CD4-positive, alpha-beta memory T cell (primary cell): ENCODE data around the gene AP1M1. TPM values are rescaled to one million over a fixed set of nuclear protein-coding genes. Genes with fewer than 3 reads are reported as not detected.
A peak's percentile ranks its signal among the peaks of the same experiment; 100 is the strongest.

Source experiments
- CTCF ChIA-PET: fragments of 350-600 bp; sonication (Branson Sonifier 250); formaldehyde crosslinking; loops from one replicate; lab custom pipeline; 2021; ENCODE audit warnings: inconsistent platforms; ENCODE audit not compliant: partially characterized antibody; lab: Charles Lee
- POLR2A ChIA-PET: fragments of 350-600 bp; sonication (Branson Sonifier 250); formaldehyde crosslinking; loops from one replicate; lab custom pipeline; 2021; ENCODE audit not compliant: partially characterized antibody; lab: Charles Lee
- DNase-seq, 5 donors: peaks; one replicate each; pipeline versions ENCODE4 v3.0.0 to v3.0.0-alpha.2; 2020 to 2022; ENCODE audit warnings: mixed read lengths in 1 of 5
- H3K27ac ChIP-seq: one replicate; pipeline ENCODE4 v1.7.0; 2013; ENCODE audit warnings: low read depth, low read length
- H3K27me3 ChIP-seq: 2 replicates; pipeline ENCODE4 v1.7.0; 2013; ENCODE audit warnings: mild to moderate bottlenecking, low read length, moderate library complexity; ENCODE audit not compliant: insufficient read depth
- H3K36me3 ChIP-seq: 2 replicates; pipeline ENCODE4 v1.7.0; 2013; ENCODE audit warnings: mild to moderate bottlenecking, low read length, moderate library complexity; ENCODE audit not compliant: insufficient read depth
- H3K4me1 ChIP-seq: 2 replicates; pipeline ENCODE4 v1.7.0; 2013; ENCODE audit warnings: mild to moderate bottlenecking, low read length, moderate library complexity; ENCODE audit not compliant: insufficient read depth
- H3K4me3 ChIP-seq, 2 donors: one replicate each; pipeline ENCODE4 v1.7.0; 2013; ENCODE audit warnings: low read length in 2 of 2, mild to moderate bottlenecking in 1 of 2
- H3K9me3 ChIP-seq, 2 donors: one replicate each; pipeline ENCODE4 v1.7.0; 2013; ENCODE audit warnings: low read length in 2 of 2, control low read depth in 1 of 2; ENCODE audit not compliant: control insufficient read depth in 1 of 2
- H3K27ac Mint-ChIP-seq, 7 donors: one replicate each; pipeline ENCODE4 v1.8.0; 2020 to 2021; ENCODE audit warnings: mixed read lengths in 7 of 7, mild to moderate bottlenecking in 6 of 7, inconsistent platforms in 3 of 7, moderate library complexity in 3 of 7
- H3K27me3 Mint-ChIP-seq, 2 donors: one replicate each; pipeline ENCODE4 v1.8.0; 2020 to 2021; ENCODE audit warnings: mixed read lengths in 2 of 2
- H3K36me3 Mint-ChIP-seq, 2 donors: one replicate each; pipeline ENCODE4 v1.8.0; 2020 to 2021; ENCODE audit warnings: mixed read lengths in 2 of 2, inconsistent platforms in 1 of 2, mild to moderate bottlenecking in 1 of 2
- H3K4me1 Mint-ChIP-seq, 4 donors: one replicate each; pipeline ENCODE4 v1.8.0; 2020 to 2021; ENCODE audit warnings: mixed read lengths in 4 of 4, mild to moderate bottlenecking in 1 of 4
- H3K4me3 Mint-ChIP-seq, 8 donors: one replicate each; pipeline ENCODE4 v1.8.0; 2020 to 2021; ENCODE audit warnings: mixed read lengths in 8 of 8, mild to moderate bottlenecking in 7 of 8, moderate library complexity in 6 of 8, inconsistent platforms in 3 of 8
- H3K9me3 Mint-ChIP-seq, 8 donors: one replicate each; pipeline ENCODE4 v1.8.0; 2020 to 2021; ENCODE audit warnings: mixed read lengths in 8 of 8, mild to moderate bottlenecking in 5 of 8, inconsistent platforms in 3 of 8, moderate library complexity in 1 of 8
- intact Hi-C: fragments of 100-400 bp; cut with micrococcal nuclease; formaldehyde crosslinking; loops from one replicate; pipeline ENCODE4 v1.15.1; 2023
- polyA plus RNA-seq, 2 donors: library from polyadenylated mRNA; unstranded; fragments of 300-500 nt; fragmentation: Illumina TruSeq; gene quantifications; one replicate each; pipeline ENCODE4 v1.2.3, GENCODE V29; 2021
- total RNA-seq, 2 experiments: library from RNA; stranded (reverse); gene quantifications; one replicate each; pipeline ENCODE4 v1.2.3, GENCODE V29; 2021

AP1M1 gene
- total and polyA plus RNA-seq, 4 experiments from 2014 or later = 107 to 147 (median 117) TPM

DNA sequence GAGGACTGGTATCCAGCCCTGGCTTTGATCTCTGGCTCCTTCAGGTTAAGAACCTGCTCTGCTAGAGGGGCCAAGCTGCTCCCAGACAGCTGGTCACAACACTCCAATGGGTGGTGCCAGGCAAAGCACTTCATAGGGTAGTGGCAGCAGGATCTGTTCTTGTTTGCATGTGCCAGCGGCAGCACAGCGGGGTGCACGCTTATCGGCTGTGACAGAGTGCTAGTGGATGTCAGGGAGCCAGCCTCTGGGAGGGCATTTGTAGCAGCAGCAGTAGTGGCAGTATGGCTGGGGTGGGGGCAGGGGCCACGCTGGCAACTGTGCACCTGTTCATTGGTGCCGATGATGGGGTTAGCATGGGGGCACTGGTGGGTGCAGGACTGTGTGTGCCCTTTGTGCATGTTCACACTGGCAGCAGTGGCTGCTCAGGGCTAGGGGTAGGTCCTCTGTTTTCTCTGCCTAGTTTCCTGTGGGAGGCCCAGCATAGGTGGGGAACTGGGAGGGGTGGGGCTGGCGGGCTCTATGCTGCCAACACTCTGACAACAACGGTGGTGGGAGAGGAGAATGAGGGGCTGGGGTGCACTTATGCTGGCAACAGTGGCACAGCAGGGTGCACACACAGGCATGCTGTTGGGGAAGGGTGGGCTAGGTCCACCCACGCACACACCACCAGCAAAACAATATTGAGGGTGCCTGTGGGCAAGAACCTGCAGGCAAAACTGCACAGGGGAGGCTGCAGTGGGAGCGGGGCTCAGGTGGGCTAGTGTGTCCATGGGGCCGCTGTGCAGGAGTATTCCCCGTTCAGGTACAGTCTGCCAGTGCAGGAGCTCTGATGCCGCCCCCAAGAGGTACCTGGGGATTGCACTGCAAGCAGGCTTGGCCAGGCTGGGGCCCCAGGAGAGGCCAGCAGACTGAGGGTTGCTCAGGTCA, 19.3 kb downstream of the AP1M1 start:
- CTCF ChIA-PET = interaction anchor here (1.1 kb wide), 1 partner anchor 31 kb away, joined by 3 read pairs; no protein-coding TSS in a partner anchor
- peak overlapping the region in 7 of 8 donors; percentile 50 to 85 (median 59) for H3K4me3 Mint-ChIP-seq
- H3K4me1 Mint-ChIP-seq = peaks cover 31 to 64% (median 41%) of the 10 kb centered on the region in 4 donors
- no peaks in the 10 kb centered on the region for H3K27me3 Mint-ChIP-seq
- H3K9me3 ChIP-seq = peaks cover 0 to 19% of the 10 kb centered on the region in 2 donors
- DNase-seq = peak in 3 of 5 donors; percentile 6 to 16 (median 11)
- no peak overlapping the region for H3K27ac ChIP-seq
- peaks cover 13% of the 10 kb centered on the region for H3K36me3 ChIP-seq
- POLR2A ChIA-PET = interaction anchor here (0.6 to 1.9 kb wide), 2 partner anchors 19 to 75 kb away, joined by 3 to 5 read pairs; partner anchors contain the start of gene AP1M1
- peaks cover 0 to 35% (median 24%) of the 10 kb centered on the region in 8 donors for H3K9me3 Mint-ChIP-seq
- intact Hi-C loops = no loop called here
- no peak overlapping the region for H3K4me3 ChIP-seq
- peaks cover 62 to 76% of the 10 kb centered on the region in 2 donors for H3K36me3 Mint-ChIP-seq
- H3K27me3 ChIP-seq = no peaks in the 10 kb centered on the region
- peak overlapping the region; percentile 11 to 86 (median 77) for H3K27ac Mint-ChIP-seq
- peaks cover 28% of the 10 kb centered on the region for H3K4me1 ChIP-seq

DNA sequence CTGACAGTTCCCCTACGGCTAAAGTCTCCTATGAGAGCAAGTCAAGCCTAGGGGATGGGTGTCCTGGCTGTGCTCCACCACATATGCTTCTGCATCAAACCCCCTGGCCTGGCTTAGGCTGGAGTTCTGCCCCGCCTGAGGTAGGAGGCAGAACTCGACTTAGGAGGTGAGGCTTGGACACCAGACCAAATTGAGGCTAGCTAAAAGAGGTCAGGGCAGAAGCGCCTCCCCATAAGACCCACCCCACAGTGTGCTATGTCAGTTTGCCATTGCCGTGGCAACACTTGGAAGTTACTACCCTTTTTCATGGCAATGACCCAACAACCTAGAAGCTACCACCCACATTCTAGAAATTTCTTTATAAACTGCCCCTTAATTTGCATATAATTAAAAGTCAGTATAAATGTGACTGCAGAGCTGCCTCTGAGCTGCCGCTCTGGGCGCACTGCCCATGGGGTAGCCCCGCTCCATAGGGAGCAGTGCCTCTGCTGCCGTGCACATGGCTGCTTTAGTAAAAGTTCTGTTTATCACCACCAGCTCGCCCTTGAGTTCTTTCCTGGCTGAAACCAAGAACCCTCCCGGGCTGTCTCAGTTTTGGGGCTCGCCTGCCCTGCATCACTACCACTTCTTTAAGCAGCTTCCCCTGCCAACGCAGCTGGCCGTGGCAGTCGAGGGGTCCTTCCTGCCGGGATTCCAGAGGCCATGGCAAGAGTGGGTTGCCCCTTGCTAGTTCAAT, 20.2 kb downstream of the AP1M1 start:
- H3K27ac Mint-ChIP-seq = peak overlapping the region in 3 of 7 donors; percentile 29 to 65 (median 55)
- H3K4me3 Mint-ChIP-seq = peak overlapping the region in 2 of 8 donors; percentile 64 to 71
- H3K27me3 Mint-ChIP-seq = no peaks in the 10 kb centered on the region
- peaks cover 19% of the 10 kb centered on the region for H3K4me1 ChIP-seq
- peaks cover 20% of the 10 kb centered on the region for H3K36me3 ChIP-seq
- H3K36me3 Mint-ChIP-seq = peaks cover 63 to 74% of the 10 kb centered on the region in 2 donors
- intact Hi-C loops = no loop called here
- peaks cover 0 to 19% of the 10 kb centered on the region in 2 donors for H3K9me3 ChIP-seq
- DNase-seq = no peak
- no peak overlapping the region for H3K4me3 ChIP-seq
- H3K9me3 Mint-ChIP-seq = peaks cover 0 to 43% (median 28%) of the 10 kb centered on the region in 8 donors
- H3K27ac ChIP-seq = no peak overlapping the region
- peaks cover 22 to 56% (median 32%) of the 10 kb centered on the region in 4 donors for H3K4me1 Mint-ChIP-seq
- H3K27me3 ChIP-seq = no peaks in the 10 kb centered on the region
- ChIA-PET CTCF (interaction anchor here (1.1 kb wide), 1 partner anchor 32 kb away, joined by 3 read pairs; no protein-coding TSS in a partner anchor), POLR2A (interaction anchor here (0.6 to 1.9 kb wide), 2 partner anchors 20 to 74 kb away, joined by 3 to 5 read pairs; partner anchors contain the start of gene AP1M1)

DNA sequence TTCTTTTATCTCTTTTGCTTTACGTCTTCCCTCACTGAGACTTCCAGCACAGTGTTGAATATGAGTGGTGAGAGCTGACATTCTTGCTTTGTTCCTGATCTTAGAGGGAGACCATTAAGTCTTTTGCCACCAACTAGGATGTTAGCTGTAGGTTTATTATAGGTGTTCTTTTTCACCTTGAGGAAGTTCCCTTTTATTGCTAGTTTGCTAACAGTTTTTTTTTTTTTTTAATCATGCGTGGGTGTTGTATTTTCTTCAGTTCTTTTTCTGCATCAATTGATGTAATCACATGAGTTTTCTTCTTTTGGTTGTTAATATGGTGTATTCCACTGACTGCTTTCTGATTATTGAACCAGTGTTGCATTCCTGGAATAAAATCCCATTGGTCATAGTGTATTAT, 21.1 kb downstream of the AP1M1 start:
- H3K4me1 ChIP-seq = peaks cover 19% of the 10 kb centered on the region
- intact Hi-C loops = no loop called here
- H3K27ac Mint-ChIP-seq = peak overlapping the region in 3 of 7 donors; percentile 48 to 65 (median 55)
- no peak overlapping the region for H3K4me3 Mint-ChIP-seq
- H3K27ac ChIP-seq = no peak overlapping the region
- H3K9me3 ChIP-seq = peaks cover 0 to 19% of the 10 kb centered on the region in 2 donors
- H3K36me3 ChIP-seq = peaks cover 28% of the 10 kb centered on the region
- DNase-seq = no peak
- H3K4me1 Mint-ChIP-seq = peaks cover 16 to 46% (median 26%) of the 10 kb centered on the region in 4 donors
- H3K27me3 ChIP-seq = no peaks in the 10 kb centered on the region
- CTCF ChIA-PET = no interaction called here
- peaks cover 72% of the 10 kb centered on the region in 2 donors for H3K36me3 Mint-ChIP-seq
- H3K4me3 ChIP-seq = no peak overlapping the region
- peaks cover 0 to 43% (median 28%) of the 10 kb centered on the region in 8 donors for H3K9me3 Mint-ChIP-seq
- no peaks in the 10 kb centered on the region for H3K27me3 Mint-ChIP-seq
- POLR2A ChIA-PET = interaction anchor here (0.7 to 1.9 kb wide), 2 partner anchors 21 to 44 kb away, joined by 3 to 5 read pairs; partner anchors contain the start of gene AP1M1

DNA sequence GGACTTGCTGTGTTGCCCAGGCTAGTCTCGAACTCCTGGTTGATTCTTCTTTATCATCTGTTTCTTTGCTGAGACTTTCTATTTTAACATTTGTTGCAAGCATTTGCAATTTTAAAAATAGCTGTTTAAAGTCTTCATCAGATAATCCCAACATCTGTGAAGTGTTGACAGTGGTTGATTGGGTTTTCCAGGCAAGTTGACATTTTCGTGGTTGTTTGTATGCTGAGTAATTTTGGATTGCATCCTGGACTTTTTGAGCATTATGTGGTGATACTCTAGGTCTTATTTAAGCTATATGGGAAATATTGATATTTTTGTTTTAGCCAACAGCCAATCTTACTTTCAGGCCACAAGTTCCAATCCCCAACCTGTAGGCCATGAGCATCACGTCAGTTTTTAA, 25.1 kb downstream of the AP1M1 start:
- ChIA-PET CTCF (interaction anchor here (1.0 kb wide), 1 partner anchor 160 kb away, joined by 3 read pairs; no protein-coding TSS in a partner anchor), POLR2A (no interaction called here)
- Mint-ChIP-seq H3K27me3 (no peaks in the 10 kb centered on the region), H3K36me3 (peaks cover 59 to 61% of the 10 kb centered on the region in 2 donors), H3K4me3 (no peak overlapping the region), H3K4me1 (peaks cover 1 to 13% (median 8%) of the 10 kb centered on the region in 4 donors), H3K9me3 (peaks cover 0 to 43% (median 28%) of the 10 kb centered on the region in 8 donors), H3K27ac (peak overlapping the region in 1 of 7 donors; percentile 41)
- Histone ChIP-seq H3K4me3 (no peak overlapping the region), H3K9me3 (peaks cover 0 to 19% of the 10 kb centered on the region in 2 donors), H3K36me3 (peaks cover 57% of the 10 kb centered on the region), H3K27ac (no peak overlapping the region), H3K27me3 (no peaks in the 10 kb centered on the region), H3K4me1 (peaks cover 1% of the 10 kb centered on the region)
- DNase-seq = no peak
- intact Hi-C loops = no loop called here

DNA sequence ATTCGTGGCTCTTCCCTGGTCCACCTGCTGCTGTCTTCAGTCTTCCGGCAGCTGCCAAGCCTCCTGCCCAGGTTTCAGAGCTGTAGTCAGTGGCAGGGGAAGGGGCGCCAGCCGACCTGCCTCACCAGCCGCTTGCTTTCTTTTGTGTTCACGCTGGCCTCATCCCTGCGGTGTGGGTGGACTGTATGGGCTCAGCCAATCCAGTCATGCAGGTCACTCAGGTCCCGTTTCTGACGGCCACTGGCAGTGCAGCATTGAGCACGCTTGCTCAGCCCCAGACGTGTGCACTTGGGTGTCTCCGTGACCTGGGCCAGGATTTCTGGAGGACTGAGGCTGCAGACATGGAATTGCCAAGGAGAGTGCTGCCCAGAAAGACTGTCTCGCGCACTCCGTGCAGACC, 26.0 kb downstream of the AP1M1 start:
- H3K4me3 Mint-ChIP-seq = no peak overlapping the region
- no peaks in the 10 kb centered on the region for H3K27me3 Mint-ChIP-seq
- Histone ChIP-seq H3K4me1 (no peaks in the 10 kb centered on the region), H3K27ac (no peak overlapping the region), H3K4me3 (no peak overlapping the region), H3K36me3 (peaks cover 65% of the 10 kb centered on the region), H3K9me3 (peaks cover 0 to 19% of the 10 kb centered on the region in 2 donors), H3K27me3 (no peaks in the 10 kb centered on the region)
- no peak for DNase-seq
- intact Hi-C loops = no loop called here
- H3K36me3 Mint-ChIP-seq = peaks cover 50 to 57% of the 10 kb centered on the region in 2 donors
- peaks cover 0 to 38% (median 28%) of the 10 kb centered on the region in 8 donors for H3K9me3 Mint-ChIP-seq
- peaks cover under 1 to 4% (median 4%) of the 10 kb centered on the region in 4 donors for H3K4me1 Mint-ChIP-seq
- ChIA-PET POLR2A (no interaction called here), CTCF (interaction anchor here (1.0 kb wide), 1 partner anchor 159 kb away, joined by 3 read pairs; no protein-coding TSS in a partner anchor)
- H3K27ac Mint-ChIP-seq = no peak overlapping the region

DNA sequence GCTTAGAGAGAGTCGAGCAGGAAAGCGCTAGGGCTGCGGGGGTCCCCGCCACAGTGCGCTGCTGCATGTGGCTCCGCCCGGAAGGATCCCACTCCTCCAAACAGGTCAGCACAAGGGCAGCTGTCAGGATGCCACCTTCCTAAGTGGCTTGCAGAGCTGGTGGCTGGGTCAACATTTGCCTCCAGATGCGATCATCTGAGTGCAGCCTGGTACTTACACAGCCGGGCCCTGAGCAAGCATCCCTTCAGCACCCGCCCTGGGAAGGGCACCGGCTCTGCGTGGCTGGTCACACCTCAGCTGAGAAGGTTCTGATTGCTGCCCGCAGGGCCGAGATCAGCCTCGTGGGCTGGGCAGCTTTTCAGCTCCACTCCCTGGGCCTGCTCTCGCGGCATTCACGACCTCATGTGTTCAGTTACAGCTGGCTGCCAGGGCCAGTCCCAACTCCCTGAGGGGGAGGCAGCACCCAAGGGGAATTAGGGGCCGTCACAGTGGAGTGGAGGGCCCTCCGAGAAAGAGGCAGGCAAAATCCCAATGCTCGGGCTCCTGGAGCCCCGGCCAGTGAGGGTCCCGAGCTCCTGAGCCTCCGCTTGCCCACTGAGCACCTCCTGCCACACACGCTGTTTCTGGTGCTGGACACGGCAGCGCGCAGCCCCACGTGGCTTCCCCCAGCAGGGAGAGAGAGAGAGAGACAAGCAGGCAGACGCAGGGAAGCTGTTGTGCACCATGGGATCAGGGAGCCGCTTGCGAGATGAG, 26.8 kb downstream of the AP1M1 start:
- H3K27ac ChIP-seq = no peak overlapping the region
- no peak for DNase-seq
- POLR2A ChIA-PET = no interaction called here
- Mint-ChIP-seq H3K4me3 (peak overlapping the region in 1 of 8 donors; percentile 63), H3K27ac (no peak overlapping the region), H3K4me1 (no peaks in the 10 kb centered on the region), H3K27me3 (no peaks in the 10 kb centered on the region), H3K36me3 (peaks cover 47 to 56% of the 10 kb centered on the region in 2 donors), H3K9me3 (peaks cover 0 to 32% (median 24%) of the 10 kb centered on the region in 8 donors)
- peaks cover 73% of the 10 kb centered on the region for H3K36me3 ChIP-seq
- H3K9me3 ChIP-seq = peaks cover 0 to 19% of the 10 kb centered on the region in 2 donors
- H3K27me3 ChIP-seq = no peaks in the 10 kb centered on the region
- no peak overlapping the region for H3K4me3 ChIP-seq
- CTCF ChIA-PET = interaction anchor here (1.0 kb wide), 1 partner anchor 162 kb away, joined by 3 read pairs; no protein-coding TSS in a partner anchor
- H3K4me1 ChIP-seq = no peaks in the 10 kb centered on the region
- intact Hi-C loops = no loop called here
